Tibial nerve (tissue), 4 donors: ENCODE measurements around the gene NOX1. TPM values are rescaled to one million over a fixed set of nuclear protein-coding genes. Genes with fewer than 3 reads are reported as not detected.

Experiments used
- DNase-seq, 2 donors: peaks; one replicate each; pipeline ENCODE4 v3.0.0-alpha.2; 2019; ENCODE audit warnings: low spot score in 2 of 2
- H3K27ac ChIP-seq, 4 donors: fragments of 200-600 bp; sonication (generic) in 3 of 4; one replicate each; pipeline ENCODE4 v1.5.1; 2017 to 2019; ENCODE audit warnings: mild to moderate bottlenecking in 1 of 4
- H3K27me3 ChIP-seq, 2 donors: fragments of 200-600 bp; sonication (generic) in 1 of 2; one replicate each; pipeline versions ENCODE4 v1.5.1 to v1.6.0; 2017 to 2019
- H3K36me3 ChIP-seq, 3 donors: fragments of 200-600 bp; sonication (generic); one replicate each; pipeline ENCODE4 v1.5.1; 2018 to 2019
- H3K4me1 ChIP-seq, 4 donors: fragments of 200-600 bp; sonication (generic) in 3 of 4; one replicate each; pipeline ENCODE4 v1.5.1; 2017 to 2019
- H3K4me3 ChIP-seq, 4 donors: fragments of 200-600 bp; sonication (generic) in 3 of 4; one replicate each; pipeline ENCODE4 v1.5.1; 2017 to 2019; ENCODE audit warnings: mild to moderate bottlenecking in 1 of 4, moderate library complexity in 1 of 4
- H3K9me3 ChIP-seq, 4 donors: fragments of 200-600 bp; sonication (generic) in 3 of 4; one replicate each; pipeline ENCODE4 v1.5.1; 2017 to 2019
- EP300 ChIP-seq, 2 donors: sonication (generic); formaldehyde crosslinking; IDR thresholded peaks; one replicate each; pipeline ENCODE4 v1.6.1; 2017; ENCODE audit warnings: antibody characterized with exemption in 2 of 2, mild to moderate bottlenecking in 1 of 2
- POLR2A ChIP-seq, 2 donors: fragments of 450-650 bp; IDR thresholded peaks; one replicate each; pipeline ENCODE4 v1.6.1; 2017; ENCODE audit warnings: antibody characterized with exemption in 2 of 2, mild to moderate bottlenecking in 2 of 2, moderate library complexity in 2 of 2
- WGBS, 2 donors: methylation state at CpG; one replicate each; pipeline ENCODE4 v1.1.5; 2018; 5-methylcytosine and 5-hydroxymethylcytosine counted together
- total RNA-seq, 4 donors: library from RNA; depleted of rRNA; stranded (reverse); fragments of >200 nt; gene quantifications; one replicate each; pipeline ENCODE4 v1.1.0, GENCODE V29; 2016
- TF ChIP-seq, protein P1 (sequence below), 5 experiments: fragments of 200-600 bp in 3 of 5; fragments of 450-650 bp in 2 of 5; sonication (generic) in 3 of 5; IDR thresholded peaks; one replicate each; pipeline ENCODE4 v1.5.1; 2016 to 2019; ENCODE audit warnings: antibody characterized with exemption in 5 of 5, mild to moderate bottlenecking in 3 of 5, moderate library complexity in 2 of 5

The NOX1 gene
- not detected for total RNA-seq

DNA sequence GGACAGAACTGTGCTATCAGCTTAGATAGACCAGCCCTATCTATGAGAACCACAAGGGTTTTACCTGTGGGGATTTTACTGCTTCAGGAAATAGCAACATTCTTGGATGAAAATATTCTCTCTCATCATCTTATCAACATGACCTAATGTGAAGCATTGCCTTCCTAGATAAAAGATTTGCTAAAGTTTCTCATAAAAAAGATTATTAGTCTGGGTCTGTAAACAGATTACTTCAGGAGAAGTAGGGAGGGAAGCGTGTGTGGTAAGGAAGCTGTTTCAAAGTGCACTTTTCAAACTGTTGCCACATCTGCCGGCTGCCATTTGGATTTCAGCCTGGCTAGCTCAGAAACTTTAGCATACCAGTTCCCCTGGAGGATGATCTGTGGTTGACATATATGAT is at the start of gene NOX1:
TSS of gene NOX1 (minus strand) at position 35 of the 400 bp plus-strand sequence. CDS start 220 bp downstream, outside the sequence.
- no peaks in the 10 kb centered on the region for H3K9me3 ChIP-seq
- H3K36me3 ChIP-seq: no peaks in the 10 kb centered on the region
- H3K27ac ChIP-seq: no peak within 1 kb of the TSS
- DNase-seq: no peak
- 62 to 69% methylated on average over 2 of the region's 2 CpGs for WGBS, 2 donors
- TF ChIP-seq EP300 (IDR thresholded peaks at IDR 0.05) (no peak), POLR2A (IDR thresholded peaks at IDR 0.05) (no peak)
- TF ChIP-seq, protein P1, sequence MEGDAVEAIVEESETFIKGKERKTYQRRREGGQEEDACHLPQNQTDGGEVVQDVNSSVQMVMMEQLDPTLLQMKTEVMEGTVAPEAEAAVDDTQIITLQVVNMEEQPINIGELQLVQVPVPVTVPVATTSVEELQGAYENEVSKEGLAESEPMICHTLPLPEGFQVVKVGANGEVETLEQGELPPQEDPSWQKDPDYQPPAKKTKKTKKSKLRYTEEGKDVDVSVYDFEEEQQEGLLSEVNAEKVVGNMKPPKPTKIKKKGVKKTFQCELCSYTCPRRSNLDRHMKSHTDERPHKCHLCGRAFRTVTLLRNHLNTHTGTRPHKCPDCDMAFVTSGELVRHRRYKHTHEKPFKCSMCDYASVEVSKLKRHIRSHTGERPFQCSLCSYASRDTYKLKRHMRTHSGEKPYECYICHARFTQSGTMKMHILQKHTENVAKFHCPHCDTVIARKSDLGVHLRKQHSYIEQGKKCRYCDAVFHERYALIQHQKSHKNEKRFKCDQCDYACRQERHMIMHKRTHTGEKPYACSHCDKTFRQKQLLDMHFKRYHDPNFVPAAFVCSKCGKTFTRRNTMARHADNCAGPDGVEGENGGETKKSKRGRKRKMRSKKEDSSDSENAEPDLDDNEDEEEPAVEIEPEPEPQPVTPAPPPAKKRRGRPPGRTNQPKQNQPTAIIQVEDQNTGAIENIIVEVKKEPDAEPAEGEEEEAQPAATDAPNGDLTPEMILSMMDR (IDR thresholded peaks at IDR 0.05): no peak
- peaks cover 0 to 17% of the 10 kb centered on the region in 2 donors for H3K27me3 ChIP-seq
- no peaks in the 10 kb centered on the region for H3K4me1 ChIP-seq
- no peak within 1 kb of the TSS for H3K4me3 ChIP-seq

DNA sequence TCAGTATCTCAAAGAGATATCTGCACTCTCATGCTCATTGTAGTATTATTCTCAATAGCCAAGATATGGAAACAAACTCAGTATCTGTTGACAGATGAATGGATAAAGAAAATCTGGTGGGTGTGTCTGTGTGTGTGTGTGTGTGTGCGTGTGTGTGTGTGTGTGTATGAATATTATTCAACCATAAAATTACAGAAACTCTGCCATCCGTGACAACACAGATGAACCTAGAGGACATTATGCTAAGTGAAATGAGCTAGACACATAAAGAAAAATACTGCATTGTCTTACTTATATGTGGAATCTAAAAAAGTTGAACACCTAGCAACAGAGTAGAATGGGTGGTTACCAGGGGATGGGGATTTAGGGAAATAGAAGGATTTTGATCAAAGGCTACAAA is 41.4 kb upstream of the NOX1 start:
- no peak overlapping the region for H3K4me3 ChIP-seq
- no peaks in the 10 kb centered on the region for H3K9me3 ChIP-seq
- H3K27me3 ChIP-seq: peaks cover 0 to 7% of the 10 kb centered on the region in 2 donors
- TF ChIP-seq POLR2A (IDR thresholded peaks at IDR 0.05) (no peak), EP300 (IDR thresholded peaks at IDR 0.05) (no peak)
- TF ChIP-seq, protein P1 (IDR thresholded peaks at IDR 0.05): no peak
- H3K4me1 ChIP-seq: no peaks in the 10 kb centered on the region
- no peak for DNase-seq
- H3K36me3 ChIP-seq: no peaks in the 10 kb centered on the region
- no peak overlapping the region for H3K27ac ChIP-seq
- WGBS, 2 donors: 41 to 77% methylated on average over 2 of the region's 2 CpGs

GRCh38 chrX:100913111-100913510 is 39.0 kb upstream of the NOX1 start:
- 84 to 88% methylated on average over 3 of the region's 3 CpGs for WGBS, 2 donors
- no peak overlapping the region for H3K4me3 ChIP-seq
- no peak for DNase-seq
- no peak overlapping the region for H3K27ac ChIP-seq
- peaks cover 0 to 7% of the 10 kb centered on the region in 2 donors for H3K27me3 ChIP-seq
- no peaks in the 10 kb centered on the region for H3K4me1 ChIP-seq
- H3K9me3 ChIP-seq: no peaks in the 10 kb centered on the region
- TF ChIP-seq, protein P1 (IDR thresholded peaks at IDR 0.05): no peak
- TF ChIP-seq EP300 (IDR thresholded peaks at IDR 0.05) (no peak), POLR2A (IDR thresholded peaks at IDR 0.05) (no peak)
- H3K36me3 ChIP-seq: no peaks in the 10 kb centered on the region

GRCh38 chrX:100911731-100912130 is 37.6 kb upstream of the NOX1 start:
- DNase-seq: no peak
- no peak for TF ChIP-seq POLR2A (IDR thresholded peaks at IDR 0.05)
- no peak for TF ChIP-seq EP300 (IDR thresholded peaks at IDR 0.05)
- TF ChIP-seq, protein P1 (IDR thresholded peaks at IDR 0.05): no peak

GRCh38 chrX:100905620-100906019 is 31.5 kb upstream of the NOX1 start:
- Histone ChIP-seq H3K27me3 (no peaks in the 10 kb centered on the region), H3K9me3 (peaks cover 0 to 6% (median 0%) of the 10 kb centered on the region in 4 donors), H3K4me3 (no peak overlapping the region), H3K36me3 (no peaks in the 10 kb centered on the region), H3K27ac (no peak overlapping the region), H3K4me1 (no peaks in the 10 kb centered on the region)
- no peak for DNase-seq
- TF ChIP-seq EP300 (IDR thresholded peaks at IDR 0.05) (no peak), POLR2A (IDR thresholded peaks at IDR 0.05) (no peak)
- TF ChIP-seq, protein P1 (IDR thresholded peaks at IDR 0.05): no peak

More at GRCh38 chrX:100911731-100912130, 37.6 kb upstream of the NOX1 start:
- no peaks in the 10 kb centered on the region for H3K9me3 ChIP-seq
- H3K27ac ChIP-seq: no peak overlapping the region
- peaks cover 0 to under 1% of the 10 kb centered on the region in 2 donors for H3K27me3 ChIP-seq
- 39 to 75% methylated on average over 1 of the region's 1 CpG for WGBS, 2 donors
- no peak overlapping the region for H3K4me3 ChIP-seq
- no peaks in the 10 kb centered on the region for H3K36me3 ChIP-seq
- no peaks in the 10 kb centered on the region for H3K4me1 ChIP-seq
